ENCODE results near the gene SAMD4A.

The SAMD4A gene

DNA sequence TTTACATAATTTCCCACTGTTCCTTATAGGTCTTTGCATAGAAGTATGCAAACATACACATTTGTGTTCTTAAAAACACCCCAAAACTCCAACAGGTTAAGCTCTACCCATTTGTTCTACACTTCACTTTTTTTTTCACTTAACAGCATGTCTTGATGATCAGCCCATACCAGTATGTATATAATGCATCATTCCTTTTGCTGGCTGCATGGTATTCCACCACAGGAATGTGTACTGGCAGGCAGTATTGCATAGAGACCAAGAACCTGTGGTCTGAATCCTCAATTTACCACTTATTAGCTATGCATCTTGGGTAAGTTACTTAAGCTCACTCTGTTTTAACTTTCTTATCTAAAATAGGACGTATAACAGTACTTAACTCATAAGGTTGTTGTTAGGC lies 65.5 kb downstream of the SAMD4A start:
- no peak for DNase-seq

DNA sequence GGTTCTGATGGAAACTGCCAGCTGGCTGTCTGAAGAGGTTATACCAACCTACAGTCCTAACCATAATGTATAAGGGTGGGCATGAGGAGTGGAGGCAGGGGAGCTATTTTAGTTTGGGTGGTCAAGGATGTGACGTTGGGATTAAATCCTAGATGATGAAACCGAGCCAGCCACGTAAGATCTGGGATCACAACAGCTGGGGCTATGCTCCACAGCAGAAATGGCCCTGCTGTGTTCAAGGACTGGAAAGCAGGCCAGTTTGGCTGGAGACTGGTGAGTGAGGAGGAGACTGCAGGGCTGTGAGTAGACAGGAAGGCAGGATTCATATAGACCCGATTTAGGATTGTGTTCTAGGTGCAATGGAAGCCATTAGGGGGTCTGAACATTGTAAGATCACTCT lies 66.1 kb downstream of the SAMD4A start:
- DNase-seq = no peak

DNA sequence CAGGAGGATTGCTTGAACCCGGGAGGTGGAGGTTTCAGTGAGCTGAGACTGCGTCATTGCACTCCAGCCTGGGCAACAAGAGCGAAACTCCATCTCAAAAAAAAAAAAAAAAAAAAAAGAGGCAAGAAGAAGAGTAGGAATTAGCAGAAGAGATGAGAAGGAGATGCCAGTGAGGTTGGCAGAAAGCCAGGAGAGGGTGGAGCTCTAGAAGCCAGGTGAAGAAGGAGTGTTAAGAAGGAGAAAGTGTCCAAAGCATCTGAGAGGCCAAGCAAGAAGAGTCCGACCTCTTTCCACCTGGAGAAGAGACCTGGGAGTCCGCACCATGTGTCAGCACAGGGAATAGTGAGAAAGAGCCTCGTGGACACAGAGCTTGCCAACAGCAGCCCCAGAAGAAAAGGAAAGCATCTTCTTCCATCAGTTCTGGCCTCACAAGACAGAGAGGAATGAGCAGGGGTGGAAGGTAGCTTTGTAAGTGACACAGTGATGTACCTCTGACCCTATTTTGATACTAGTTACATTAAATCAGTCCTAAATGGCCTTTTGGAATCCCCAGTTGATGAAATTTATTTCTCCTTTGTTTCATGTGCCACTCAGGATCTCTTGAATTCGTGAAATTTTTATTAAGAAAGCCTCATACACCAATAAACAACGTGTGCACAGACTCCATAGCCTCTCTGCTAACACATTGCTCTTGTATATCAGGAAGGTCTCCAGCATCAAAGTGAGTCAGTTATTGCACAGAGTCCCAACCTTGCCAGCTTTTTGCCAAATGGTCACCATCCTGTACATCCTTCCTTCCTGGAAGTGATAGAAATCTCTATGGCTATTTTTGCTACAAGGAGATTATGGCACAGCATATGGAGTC lies 70.6 kb downstream of the SAMD4A start:
- no peak for DNase-seq

DNA sequence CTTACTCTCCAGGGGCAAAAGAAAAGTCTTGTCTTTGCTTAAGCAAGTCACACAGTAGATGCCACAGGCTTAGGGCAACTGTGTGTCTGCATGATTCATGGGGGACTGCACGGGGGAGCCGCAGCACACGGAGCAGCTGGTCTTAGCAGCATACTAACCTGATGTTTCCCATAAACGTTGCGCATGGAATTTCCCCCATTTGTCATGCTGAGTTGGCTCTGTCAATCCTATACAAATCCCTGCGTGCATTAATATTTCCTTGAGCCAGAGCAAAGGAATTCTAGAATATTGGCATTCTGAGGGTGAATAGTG lies 71.2 kb downstream of the SAMD4A start:
- no peak for DNase-seq

DNA sequence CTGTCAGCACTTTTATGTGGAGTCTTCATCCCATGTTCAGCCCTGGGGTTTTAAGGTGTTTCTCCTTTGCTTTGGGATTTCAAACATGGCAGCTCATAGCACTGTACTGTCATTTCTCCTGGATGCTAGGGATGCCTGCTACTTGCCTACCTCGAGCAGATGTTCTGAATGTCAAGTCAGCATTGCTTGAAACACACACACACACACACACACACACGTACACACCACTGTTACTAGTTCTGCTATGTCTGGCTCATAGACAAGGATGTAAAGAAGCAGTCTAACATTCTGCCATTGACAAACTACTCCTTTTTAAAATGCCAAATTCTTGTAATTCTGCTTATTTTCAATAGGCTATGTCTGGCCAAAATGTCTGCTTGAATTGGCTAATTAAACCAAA lies 72.7 kb downstream of the SAMD4A start:
- no peak for DNase-seq

DNA sequence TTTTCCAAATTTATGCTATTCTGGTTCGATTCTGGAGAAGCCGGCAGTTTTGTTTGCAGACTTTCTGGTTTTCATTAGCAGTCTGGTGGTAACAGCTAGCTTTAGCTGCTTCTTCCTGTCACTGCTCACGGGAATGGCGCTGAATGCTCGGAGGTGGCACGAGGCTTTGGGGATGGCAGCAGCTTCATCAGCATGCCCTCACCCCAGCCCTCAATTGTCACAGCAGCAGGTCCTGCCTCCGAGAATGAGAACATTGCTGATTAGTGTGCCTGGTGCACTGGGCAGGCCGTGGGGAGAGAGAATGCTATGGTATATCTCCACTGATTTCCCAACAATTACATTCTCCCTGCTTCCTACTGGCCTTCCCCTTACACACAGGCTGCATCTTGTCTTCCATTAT lies 73.6 kb downstream of the SAMD4A start:
- DNase-seq = no peak

DNA sequence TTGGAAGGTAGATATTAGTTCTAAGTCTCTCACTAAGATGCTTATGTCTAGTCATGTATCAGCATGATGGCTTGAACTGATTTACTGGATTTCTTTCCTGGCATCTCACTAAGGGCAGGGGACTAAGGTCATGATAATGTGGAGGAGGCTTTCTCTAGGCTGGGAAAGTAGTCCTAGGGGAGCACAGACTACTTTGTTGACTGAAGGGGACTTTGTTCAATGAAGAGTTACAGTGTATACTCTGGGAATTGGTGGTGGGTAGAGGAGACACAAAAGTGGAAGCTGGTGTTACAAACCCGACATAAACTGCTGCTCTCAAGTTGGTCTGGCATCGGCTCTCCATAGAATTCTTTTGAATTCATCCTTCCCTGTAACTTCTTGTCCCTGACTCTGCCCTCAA lies 75.2 kb downstream of the SAMD4A start:
- no peak for DNase-seq

DNA sequence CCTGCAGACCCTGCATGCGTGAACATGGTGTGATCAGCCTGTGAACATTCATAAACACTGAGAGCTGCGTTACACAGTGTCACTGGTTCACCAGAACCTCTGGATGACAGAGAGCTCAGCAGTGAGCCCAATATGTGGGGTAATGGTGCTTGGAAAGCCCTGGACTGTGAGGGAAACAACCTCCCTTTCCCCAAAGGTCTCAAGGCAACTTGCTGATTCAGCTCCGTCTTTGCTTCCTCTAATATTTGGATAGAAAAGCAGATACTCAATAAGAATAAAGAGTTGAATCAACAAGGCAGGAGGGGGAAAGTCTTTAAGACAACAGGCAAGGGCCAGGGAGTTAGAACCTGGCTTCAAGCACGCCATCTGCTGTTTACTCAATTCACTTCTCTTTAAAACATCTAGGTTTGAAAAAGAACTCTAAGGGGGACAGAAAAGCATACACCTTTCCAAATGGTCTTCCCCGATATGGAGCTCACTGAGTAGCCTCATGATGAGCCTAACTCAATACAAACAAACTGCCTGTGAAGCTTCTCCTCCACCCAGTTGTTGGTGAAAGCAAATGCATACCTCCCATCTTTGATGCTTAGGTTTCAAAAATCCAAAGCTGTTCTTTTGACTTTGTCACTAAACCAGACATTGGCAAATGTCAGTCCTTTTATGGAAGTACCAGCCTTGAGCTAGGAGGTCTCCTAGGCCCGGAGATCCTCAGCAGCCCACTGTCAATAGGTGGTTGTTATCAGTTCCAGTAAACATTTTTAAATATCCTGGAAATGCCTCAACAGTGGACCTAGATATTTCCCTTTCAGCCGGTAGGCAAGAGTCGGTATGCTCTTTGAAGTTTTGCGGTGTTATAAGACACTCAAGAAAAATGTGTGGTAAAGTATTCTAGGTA lies 76.1 kb downstream of the SAMD4A start:
- peak; percentile 21 for DNase-seq

DNA sequence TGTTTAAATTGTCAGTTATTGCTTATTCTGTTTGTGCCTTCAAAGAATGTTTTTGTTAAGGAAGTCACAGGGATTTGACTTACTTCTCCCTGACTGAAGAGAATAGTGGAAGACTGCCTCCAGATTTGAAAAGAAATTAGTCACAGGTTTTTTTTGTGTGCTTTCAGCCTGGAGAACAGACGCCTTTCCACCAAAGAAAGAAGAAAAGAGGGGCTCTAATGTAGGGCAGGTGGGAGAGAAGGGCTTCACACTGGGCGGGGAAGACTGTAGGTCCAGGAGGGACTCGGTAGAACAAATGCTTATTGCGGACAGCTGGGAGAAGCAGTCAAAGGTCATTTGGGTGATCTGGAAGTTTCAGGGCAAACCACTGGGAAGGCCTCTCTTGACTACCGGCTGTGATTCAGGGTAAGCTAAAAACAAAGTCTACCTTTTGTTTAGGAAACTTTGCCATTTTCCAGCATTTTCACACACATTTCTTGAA lies 76.8 kb downstream of the SAMD4A start:
- DNase-seq = no peak

DNA sequence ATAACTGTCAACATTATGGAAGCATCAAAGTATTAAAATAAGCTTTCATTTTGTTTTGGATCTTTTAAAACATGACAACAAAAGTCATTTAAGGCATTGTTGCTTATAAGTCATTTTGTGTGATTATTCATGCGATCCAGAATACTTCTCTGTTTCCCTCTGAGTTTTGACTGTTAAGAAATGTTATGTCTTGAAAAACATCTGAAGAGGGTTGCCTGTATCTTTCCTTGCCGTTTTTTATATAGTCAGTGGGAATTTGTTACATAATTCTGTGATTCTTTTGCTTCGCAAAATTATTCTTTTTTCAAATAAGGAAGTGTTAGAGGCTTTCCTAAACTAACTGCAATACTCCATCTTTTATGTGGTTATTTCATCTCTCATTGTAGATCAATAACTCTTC lies 78.7 kb downstream of the SAMD4A start:
- no peak for DNase-seq

DNA sequence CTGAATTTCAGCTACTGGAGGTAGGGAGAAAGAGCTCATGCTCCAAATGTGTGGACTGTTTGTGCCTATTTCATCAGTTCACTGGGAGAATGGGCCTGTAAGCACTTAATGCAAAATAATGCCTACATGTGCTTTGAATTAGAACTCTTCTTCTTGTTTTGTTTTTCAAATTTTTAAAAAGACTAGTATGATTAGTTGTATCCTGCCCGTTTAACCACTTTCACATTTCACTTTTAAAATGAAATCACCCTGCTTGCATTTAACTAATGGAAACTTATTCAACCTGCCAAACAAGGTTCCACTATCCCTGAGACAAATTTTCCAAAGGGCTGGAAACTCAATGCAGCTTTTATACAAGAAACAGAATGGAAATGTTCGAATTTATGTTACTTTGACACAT lies 79.7 kb downstream of the SAMD4A start:
- no peak for DNase-seq

DNA sequence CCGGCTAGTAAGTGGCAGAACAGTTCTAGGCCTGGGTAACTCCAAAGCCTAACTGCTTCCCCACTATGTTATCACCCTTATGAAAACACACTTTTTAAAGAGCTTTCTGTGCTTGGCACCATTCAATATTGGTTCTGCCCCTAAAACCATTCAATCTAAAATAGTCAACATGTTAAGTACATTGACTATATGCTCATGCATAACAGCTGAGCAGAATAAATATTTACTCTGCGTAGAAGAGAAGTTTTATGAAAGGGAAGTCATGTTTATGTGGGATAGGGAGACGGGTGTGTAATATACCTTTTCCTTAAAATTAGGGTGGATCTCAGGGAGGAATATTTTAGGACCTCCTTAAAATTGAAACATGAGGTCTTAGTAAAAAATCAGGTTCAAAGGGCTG lies 80.5 kb downstream of the SAMD4A start:
- DNase-seq = no peak

DNA sequence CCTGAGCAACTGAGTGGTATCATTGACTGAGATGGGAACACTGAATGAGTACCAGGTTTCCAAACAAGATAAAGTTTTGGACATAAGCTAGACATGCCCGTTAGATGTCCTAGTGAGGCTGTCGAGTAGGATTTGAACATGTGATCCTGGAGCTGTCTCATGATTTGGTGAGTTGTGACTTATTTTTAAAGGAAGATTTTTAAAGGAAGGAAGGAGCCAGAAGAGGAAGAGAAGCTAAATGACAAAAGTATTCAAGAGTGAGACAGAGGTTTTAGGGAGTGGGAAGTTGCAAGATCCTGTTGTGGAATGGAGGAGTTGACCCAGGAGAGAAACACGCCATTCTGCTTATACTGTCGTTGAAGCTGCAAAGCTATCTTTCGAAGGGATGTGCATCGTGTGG lies 82.1 kb downstream of the SAMD4A start:
- no peak for DNase-seq

DNA sequence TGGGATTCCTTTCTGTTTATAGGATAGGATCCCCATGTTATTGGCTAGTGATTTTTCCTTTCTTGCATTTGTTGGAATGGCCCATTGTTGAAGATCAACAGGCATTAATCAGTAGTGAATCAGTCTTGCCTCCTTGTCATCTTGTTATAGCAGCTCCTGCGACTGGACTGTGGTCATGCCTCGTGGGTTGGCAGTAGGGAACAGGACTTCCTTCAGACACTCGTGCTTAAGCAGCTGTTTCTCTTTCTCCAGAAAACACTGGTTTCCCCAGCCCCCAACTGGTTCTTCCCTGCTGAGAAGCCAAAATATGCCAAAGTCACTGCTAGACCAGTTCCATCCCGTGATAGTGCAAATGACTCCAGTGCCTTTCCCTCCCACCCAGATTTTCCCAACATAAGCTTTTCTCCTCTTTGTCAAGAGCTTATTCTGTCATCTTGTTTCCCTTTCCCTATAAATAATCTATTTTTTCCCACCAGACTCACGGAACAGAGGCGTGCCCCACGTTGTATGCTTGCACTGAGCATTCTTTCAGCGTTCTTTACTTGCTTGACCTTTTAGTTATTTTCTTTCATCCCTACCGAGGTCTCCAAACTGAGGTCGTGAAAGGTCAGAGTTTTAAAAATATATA lies 83.5 kb downstream of the SAMD4A start:
- DNase-seq = no peak

DNA sequence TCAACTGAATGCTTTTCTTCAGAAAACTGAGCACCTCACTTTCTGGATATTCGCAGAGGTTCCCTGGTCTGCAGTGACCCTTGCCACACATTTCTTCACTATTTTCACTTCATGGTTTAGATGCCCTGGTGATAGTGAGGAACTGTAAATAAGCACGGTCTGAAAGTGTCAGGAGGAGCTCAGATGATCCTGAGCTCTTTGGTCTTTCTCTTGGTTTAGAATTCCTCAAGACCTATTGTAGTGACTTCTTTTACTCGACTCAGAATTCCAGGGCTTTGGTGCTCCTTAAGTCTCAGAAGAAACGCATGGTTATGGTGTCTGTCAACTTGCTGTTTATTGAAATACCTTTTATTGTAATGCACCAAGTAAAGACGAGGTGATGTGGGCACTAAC lies 84.0 kb downstream of the SAMD4A start:
- no peak for DNase-seq

DNA sequence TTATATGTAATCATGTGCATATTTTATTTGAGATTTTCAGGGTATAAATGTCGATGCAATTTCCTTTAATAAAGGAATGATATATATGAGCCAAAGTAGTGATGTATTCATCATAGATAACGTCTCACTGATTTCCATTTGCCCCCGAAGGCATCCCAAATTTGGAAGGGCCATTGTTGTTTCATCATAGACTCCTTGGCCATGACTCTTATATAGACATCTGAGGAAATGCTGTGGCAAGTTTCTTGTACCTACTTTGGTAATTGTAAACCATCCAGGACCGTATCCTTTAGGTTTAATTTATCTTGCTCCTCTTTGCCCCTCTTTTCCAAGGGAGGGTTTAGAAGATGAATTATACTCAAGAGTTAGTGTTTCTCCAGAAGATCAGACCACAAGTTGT lies 84.7 kb downstream of the SAMD4A start:
- no peak for DNase-seq

DNA sequence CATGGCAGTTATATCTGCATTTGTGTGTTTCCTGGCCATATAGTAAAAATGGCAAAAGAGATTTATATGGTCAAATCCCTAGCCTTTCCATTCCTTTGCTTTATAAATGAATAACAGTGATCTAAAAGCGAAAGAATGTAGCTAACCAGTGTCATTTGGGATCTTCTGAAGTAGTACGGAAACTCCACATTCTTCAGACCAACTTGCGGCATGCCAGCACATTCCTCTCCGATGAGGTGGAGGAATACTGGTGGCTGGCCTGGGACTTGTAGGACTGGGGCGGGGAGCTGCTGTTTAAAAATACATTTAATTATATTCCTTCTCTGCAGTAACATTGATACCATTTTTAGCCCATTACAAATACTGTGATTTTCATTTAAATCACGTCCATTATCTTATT lies 85.3 kb downstream of the SAMD4A start:
- DNase-seq = no peak

DNA sequence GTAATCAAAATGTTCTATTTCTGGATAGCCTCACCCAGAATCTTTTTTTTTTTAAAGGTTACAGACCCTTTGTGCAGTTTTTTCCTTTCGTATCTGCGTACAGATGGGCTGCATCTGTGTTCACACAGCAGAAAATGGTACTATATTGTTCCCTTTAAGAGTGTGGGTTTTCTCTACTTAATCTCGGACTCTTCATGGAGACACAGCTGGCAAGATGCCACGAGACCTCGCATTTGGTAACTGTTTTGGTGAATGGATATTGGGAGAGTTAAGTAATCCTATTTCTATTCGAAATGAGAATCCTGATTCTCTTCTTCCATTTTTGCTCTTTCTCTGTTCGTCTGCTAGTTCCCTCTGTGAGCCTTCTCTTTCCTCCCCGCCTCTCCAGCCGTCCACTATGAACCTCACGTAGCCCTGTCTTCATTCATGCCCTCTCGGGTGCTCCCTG lies 85.7 kb downstream of the SAMD4A start:
- DNase-seq = no peak

DNA sequence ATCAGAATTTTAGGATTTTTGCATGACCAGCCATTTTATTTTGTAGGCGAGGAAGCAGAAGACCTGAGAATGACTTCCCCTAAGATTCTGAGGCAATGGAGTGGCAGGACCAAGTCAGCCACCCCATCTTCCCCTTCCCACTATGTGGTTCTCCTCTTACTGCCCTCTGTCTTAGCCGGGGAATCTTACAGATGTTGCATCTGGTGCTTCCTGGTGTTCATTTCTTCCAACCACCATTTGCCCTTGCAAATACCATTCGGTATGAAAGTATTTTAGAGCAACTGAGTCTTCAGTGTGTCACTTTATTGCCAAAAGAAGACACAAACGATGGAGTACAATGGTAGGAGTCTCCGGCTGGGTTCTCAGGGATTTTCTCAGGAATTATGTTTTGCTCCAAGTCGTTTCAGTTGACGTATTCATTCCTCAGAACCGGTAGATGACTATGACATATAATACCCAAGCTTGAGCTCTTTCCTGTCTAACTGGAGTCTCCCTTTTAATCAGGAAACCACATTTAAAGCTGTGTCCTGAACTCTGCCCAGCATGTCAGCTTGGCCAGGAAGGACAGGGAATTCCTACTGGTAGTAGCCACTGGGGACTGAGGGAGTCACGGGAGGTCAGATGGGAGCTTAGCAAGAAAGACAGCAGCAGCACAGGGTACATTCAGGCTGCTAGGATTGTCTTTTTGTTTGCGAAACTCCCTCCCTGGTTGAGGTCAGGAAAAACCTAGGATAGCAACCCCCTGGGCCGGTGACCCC lies 87.0 kb downstream of the SAMD4A start:
- no peak for DNase-seq

DNA sequence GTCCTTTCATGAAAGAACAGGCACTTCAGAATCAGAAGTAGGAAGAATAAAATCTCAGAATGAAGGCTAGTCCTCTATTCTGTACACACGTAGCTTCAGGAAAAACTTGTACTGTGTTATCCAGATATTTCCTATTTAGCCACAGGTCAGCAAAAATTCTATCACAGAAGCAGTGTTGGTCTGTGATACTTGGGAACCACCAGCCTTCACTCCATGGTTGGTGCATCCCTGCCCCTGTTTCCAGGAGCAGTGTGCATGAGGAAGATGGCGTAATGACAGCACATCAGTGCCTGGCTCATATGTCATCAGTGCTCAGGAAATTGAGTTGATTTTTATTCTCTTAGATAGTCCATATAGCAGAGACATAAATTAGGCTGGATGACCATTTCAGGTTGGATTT lies 87.7 kb downstream of the SAMD4A start:
- no peak for DNase-seq

DNA sequence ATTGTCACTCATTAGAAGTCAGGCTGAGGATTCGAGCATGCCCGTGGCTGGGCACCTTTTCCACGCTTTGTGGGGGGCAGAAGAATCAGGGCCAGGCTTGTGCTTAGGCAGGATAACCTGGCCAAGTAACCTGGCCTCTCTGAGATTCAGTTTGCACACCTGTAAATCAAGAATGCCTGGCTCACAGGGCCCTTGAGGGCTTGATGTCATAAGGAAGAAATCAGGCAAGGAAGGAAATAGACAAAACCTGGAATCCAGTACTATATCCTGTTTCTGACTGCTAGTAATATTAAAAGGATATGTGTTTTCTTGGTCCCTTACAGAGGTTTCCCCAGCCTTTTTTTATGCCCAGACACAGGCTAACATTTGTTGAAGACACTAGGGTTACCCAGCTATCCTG lies 91.9 kb downstream of the SAMD4A start:
- DNase-seq = no peak

DNA sequence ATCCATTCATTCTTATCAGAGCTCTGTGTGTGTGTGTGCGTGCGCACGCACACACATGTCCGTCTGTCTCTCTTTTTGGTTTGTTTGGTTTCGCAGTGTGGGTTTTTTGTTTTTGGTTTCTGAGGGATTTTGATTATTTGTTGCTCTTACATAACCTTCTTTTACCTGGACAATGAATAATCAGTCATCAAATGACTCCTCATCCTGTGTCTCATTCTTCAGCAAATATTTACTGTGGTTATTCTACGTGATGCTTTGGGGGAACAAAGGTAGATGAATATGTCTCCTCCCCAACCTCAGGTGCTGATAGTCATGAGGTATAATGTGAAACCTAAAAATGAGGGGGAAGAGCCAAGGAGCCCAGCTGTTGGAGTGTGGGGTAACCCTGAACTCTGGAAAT lies 92.4 kb downstream of the SAMD4A start:
- DNase-seq = no peak

DNA sequence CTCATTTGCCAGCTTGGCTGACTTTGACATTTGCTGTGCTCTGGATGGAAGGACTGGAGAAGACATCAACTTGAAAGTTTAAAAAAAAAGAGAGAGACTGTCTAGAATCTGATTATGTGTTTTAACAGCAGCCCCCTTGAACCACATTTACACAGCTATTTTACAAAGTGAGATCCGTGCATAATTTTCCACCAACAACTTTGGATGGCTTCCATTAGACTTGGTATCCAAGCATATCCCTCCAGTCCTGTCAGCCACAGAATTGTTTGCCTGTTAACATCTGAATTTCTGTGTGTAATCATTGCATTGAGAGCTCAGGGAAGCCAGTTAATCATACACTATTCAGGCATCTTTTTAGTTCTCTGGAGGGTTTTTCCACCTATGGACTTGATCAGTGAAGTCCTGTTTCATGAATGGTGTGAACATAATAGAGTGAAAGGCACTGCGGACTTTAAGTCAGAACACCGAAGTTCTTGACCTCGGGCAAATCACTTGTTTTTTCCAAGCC lies 93.7 kb downstream of the SAMD4A start:
- no peak for DNase-seq
